Measurements from ENCODE around the gene CHPF2. TPM values are rescaled to one million over a fixed set of nuclear protein-coding genes. Genes with fewer than 3 reads are reported as not detected.

The CHPF2 gene
- total RNA-seq, 3 donors from 2014 or later: 38.3 to 52.2 (median 41.5) TPM

DNA sequence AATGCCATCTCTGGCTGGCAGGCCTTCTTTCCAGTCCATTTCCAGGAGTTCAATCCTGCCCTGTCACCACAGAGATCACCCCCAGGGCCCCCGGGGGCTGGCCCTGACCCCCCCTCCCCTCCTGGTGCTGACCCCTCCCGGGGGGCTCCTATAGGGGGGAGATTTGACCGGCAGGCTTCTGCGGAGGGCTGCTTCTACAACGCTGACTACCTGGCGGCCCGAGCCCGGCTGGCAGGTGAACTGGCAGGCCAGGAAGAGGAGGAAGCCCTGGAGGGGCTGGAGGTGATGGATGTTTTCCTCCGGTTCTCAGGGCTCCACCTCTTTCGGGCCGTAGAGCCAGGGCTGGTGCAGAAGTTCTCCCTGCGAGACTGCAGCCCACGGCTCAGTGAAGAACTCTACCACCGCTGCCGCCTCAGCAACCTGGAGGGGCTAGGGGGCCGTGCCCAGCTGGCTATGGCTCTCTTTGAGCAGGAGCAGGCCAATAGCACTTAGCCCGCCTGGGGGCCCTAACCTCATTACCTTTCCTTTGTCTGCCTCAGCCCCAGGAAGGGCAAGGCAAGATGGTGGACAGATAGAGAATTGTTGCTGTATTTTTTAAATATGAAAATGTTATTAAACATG, 6.0 kb downstream of the CHPF2 start:
- H3K36me3 ChIP-seq (ENCODE audit: low read depth): no peaks in the 10 kb centered on the region
- peaks cover 10% of the 10 kb centered on the region for H3K4me1 ChIP-seq (ENCODE audit: low read depth)
- no peak for ATAC-seq
- H3K4me3 ChIP-seq: no peak overlapping the region
- TF ChIP-seq, protein P1, sequence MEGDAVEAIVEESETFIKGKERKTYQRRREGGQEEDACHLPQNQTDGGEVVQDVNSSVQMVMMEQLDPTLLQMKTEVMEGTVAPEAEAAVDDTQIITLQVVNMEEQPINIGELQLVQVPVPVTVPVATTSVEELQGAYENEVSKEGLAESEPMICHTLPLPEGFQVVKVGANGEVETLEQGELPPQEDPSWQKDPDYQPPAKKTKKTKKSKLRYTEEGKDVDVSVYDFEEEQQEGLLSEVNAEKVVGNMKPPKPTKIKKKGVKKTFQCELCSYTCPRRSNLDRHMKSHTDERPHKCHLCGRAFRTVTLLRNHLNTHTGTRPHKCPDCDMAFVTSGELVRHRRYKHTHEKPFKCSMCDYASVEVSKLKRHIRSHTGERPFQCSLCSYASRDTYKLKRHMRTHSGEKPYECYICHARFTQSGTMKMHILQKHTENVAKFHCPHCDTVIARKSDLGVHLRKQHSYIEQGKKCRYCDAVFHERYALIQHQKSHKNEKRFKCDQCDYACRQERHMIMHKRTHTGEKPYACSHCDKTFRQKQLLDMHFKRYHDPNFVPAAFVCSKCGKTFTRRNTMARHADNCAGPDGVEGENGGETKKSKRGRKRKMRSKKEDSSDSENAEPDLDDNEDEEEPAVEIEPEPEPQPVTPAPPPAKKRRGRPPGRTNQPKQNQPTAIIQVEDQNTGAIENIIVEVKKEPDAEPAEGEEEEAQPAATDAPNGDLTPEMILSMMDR (IDR thresholded peaks at IDR 0.05): no peak
- H3K9me3 ChIP-seq: no peaks in the 10 kb centered on the region
- intact Hi-C loops (cut with DNase I, micrococcal nuclease): no loop called here
- no peak for DNase-seq

DNA sequence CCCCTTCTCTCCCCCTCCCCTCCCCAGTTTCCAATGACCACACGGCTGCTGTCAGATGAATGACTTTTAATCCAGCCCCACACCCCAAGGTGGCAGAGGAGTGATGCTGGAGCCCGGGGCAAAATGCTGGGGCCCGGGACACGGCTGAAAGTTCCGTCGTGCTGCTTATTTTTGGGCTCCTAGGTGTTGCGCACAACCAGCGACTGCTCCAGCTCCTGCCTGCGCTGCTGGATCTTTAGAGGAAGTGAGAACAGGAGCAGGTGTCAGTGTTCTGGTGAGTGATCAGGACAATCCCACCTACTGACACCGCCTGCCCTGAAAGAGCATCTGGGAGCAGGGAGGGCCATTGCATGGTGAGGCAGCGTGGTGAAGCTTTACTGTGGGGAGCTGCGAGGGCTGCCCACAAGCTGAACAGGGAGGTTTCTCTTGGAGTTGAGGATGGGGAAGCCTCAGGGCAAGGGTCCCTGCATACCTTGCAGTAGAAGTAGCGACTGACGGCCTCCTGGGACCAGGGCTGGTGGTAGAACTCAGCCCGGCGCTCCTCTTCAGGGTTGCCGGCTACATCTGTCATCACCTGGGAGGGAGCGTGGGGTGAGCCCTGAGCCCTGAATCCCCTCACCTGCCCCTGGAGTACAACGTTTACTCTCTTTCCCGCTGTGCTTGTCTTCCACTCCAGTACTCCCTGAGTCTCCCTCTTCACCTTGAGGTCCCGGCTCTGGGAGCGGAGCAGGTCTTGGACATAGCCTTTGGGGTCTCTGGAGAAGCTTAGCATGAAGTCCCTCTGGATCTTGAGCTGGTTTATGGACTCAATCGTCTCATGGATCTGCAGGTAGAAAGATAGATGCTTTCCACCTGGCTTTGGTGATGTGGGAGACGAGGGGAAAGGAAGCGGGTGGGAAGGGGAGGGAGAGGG, 6.9 kb downstream of the CHPF2 start:
- Histone ChIP-seq H3K4me1 (ENCODE audit: low read depth) (peaks cover 6% of the 10 kb centered on the region), H3K36me3 (ENCODE audit: low read depth) (no peaks in the 10 kb centered on the region), H3K4me3 (no peak overlapping the region), H3K9me3 (no peaks in the 10 kb centered on the region)
- no peak for ATAC-seq
- no peak for DNase-seq
- TF ChIP-seq, protein P1 (IDR thresholded peaks at IDR 0.05): no peak
- intact Hi-C loops (cut with DNase I, micrococcal nuclease): no loop called here

DNA sequence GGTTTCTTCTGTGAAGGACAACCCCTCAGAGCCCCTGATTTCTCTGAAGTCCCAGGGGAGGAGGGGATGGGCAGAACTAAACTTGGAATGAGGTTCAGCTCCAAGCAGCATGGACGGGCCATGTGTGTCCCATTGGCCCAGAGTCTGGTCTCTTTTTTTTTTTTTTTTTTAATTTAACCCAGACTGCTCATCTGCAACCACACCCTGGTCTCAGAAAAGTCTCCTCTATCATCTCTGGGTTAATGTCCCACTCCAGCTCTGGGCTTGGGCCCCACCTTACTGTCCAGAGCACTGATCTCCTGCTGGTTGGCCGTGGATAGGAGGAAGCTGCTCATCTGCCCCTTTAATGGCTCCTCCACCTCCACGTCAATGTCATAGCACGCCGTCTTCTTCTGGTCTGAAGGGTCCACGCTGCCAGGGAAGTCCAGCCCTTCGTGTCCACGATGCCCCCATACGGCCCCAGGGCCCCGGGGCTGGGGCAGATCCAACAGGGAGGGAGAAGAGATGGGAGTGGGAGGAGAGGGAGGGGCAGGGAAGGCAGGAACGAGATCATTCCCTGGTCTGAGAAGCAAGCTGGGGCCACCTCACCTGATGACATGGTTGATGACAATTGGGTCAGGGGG, 7.7 kb downstream of the CHPF2 start:
- ATAC-seq (no peak), DNase-seq (no peak)
- Histone ChIP-seq H3K9me3 (no peaks in the 10 kb centered on the region), H3K36me3 (ENCODE audit: low read depth) (no peaks in the 10 kb centered on the region), H3K4me1 (ENCODE audit: low read depth) (peaks cover 8% of the 10 kb centered on the region), H3K4me3 (no peak overlapping the region)
- intact Hi-C loops (cut with DNase I, micrococcal nuclease): no loop called here
- TF ChIP-seq, protein P1 (IDR thresholded peaks at IDR 0.05): no peak

DNA sequence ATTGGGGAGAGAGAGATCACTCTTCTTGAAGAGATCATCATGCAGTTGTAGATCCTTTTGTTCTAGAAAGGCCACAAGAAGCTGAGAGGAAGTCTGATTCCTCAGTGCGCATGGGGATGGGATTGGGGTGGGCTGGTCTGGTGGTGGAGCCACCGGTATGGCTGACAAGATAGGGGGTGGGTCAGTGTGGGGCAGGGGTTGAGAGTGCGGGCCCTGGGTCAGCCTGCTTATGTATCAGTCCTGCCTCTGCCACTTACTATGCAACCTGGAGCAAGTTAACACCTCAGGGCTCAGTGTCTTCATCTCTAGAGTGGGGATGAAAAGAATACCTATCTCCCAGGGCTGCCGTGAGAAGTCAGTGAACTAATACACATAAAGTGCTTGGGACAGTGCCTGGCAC, 8.3 kb downstream of the CHPF2 start:
- ATAC-seq: no peak
- no peak for DNase-seq
- H3K36me3 ChIP-seq (ENCODE audit: low read depth): no peaks in the 10 kb centered on the region
- H3K9me3 ChIP-seq: no peaks in the 10 kb centered on the region
- H3K4me3 ChIP-seq: no peak overlapping the region
- H3K4me1 ChIP-seq (ENCODE audit: low read depth): peaks cover 12% of the 10 kb centered on the region
- TF ChIP-seq, protein P1 (IDR thresholded peaks at IDR 0.05): no peak
- intact Hi-C loops (cut with DNase I, micrococcal nuclease): no loop called here

DNA sequence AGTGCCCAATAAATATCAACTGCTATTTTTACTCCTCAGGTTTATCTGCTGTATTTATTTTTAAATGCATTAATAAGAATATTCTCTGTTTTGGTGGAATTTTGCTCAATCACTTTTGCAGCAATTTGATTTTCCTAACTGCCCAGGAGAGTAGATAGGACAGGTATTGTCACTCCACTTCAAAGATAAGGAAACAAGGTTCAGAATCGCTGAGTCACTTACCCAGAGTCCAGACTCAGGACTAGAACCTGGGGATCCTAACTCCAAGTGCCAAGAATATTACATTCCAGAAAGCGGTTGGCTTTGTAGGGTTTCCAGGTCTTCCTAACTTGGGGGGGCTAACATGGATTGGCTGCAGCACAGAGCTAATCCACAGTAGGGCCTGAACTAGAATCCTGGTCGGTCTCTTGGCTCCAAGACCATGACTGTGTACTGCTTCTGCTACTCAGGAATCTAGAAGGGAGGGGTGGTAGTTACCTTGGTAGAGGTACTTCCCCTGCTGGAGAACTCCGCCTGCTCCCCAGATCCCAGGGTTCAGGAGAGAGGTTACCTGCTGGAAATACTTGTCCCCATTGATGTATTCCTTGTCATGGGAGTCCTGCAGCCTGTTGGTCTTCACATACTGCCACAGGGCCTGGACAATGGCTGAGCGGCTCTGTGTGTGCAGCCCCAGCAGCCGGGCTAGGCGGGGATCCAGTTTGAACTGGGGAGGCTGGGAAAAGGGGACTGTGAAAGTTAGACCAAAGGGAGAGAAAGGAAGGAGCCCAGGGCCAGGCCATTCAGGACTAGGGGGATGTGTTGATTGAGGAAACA, 8.9 kb downstream of the CHPF2 start:
- ATAC-seq (no peak), DNase-seq (no peak)
- intact Hi-C loops (cut with DNase I, micrococcal nuclease): no loop called here
- no peak overlapping the region for H3K4me3 ChIP-seq
- H3K36me3 ChIP-seq (ENCODE audit: low read depth): no peaks in the 10 kb centered on the region
- H3K9me3 ChIP-seq: no peaks in the 10 kb centered on the region
- TF ChIP-seq, protein P1 (IDR thresholded peaks at IDR 0.05): no peak
- peaks cover 16% of the 10 kb centered on the region for H3K4me1 ChIP-seq (ENCODE audit: low read depth)

Measured in mucosa of descending colon (tissue), 3 donors.